ENCODE results near the gene GPR132. TPM values are rescaled to one million over a fixed set of nuclear protein-coding genes. Genes with fewer than 3 reads are reported as not detected.

Gene GPR132
- total and polyA plus RNA-seq, 2 donors (not counting 1 experiment from before 2014, with no cell fraction given), result 38.6 to 54.5 TPM

DNA sequence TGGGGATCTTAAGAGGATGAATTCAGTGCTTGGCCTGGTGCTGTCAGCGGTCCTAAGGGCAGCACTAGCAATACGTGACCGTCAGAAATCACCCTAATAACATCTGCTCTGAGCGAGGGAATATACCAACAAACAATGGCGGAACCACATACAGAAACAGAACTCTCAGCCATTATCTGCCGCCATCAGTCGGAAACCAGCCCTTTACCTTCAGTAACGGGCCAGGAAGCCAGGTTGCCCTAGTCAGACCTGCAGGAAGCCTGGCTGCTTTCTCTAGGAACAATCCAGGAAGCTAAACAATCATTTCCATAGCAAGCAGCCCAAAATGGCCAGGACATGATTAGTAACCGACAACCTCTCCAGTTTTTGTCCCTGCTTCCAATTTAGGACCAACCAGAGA lies 50.0 kb downstream of the GPR132 start:
- no peak overlapping the region for H3K9ac ChIP-seq (ENCODE audit: low read length)
- peak overlapping the region; percentile 22 for H3K4me2 ChIP-seq (replicated peaks; ENCODE audit: low read depth, low read length, poor library complexity, severe bottlenecking)
- ChIA-PET POLR2A (no interaction called here), CTCF (interaction anchor here (2.3 kb wide), 1 partner anchor 31 kb away, joined by 11 read pairs; no protein-coding TSS in a partner anchor)
- peaks cover 76% of the 10 kb centered on the region for H4K20me1 ChIP-seq (ENCODE audit: control insufficient read depth, insufficient read depth, low read length, poor library complexity, severe bottlenecking)
- DNase-seq, result no peak
- Mint-ChIP-seq H3K4me1 (peaks cover 64% of the 10 kb centered on the region), H3K4me3 (peak overlapping the region; percentile 1), H3K27me3 (no peaks in the 10 kb centered on the region), H3K27ac (peak overlapping the region; percentile 1), H3K9me3 (ENCODE audit: insufficient read depth) (no peaks in the 10 kb centered on the region)
- no peak for ATAC-seq (ENCODE audit: low read depth)
- H3K36me3 ChIP-seq (replicated peaks in 1 of 2; ENCODE audit: control extremely low read depth in 1 of 2, control insufficient read depth in 1 of 2, extremely low read depth in 1 of 2, insufficient read depth in 2 of 2, low read length in 1 of 2), result peaks cover 0 to 15% of the 10 kb centered on the region in 2 experiments
- H3K4me3 ChIP-seq (ENCODE audit: control extremely low read depth in 1 of 5, extremely low read depth in 1 of 5, insufficient read depth in 1 of 5, low read depth in 2 of 5, low read length in 4 of 5), result no peak overlapping the region
- intact Hi-C loops (cut with micrococcal nuclease), result no loop called here
- H3K79me2 ChIP-seq (ENCODE audit: control insufficient read depth, insufficient read depth, low read length), result peaks cover 95% of the 10 kb centered on the region
- no peaks in the 10 kb centered on the region for H3K27me3 ChIP-seq (replicated peaks in 1 of 4; ENCODE audit: control extremely low read depth in 1 of 4, control insufficient read depth in 3 of 4, insufficient read depth in 4 of 4, low read length in 3 of 4)
- H3K27ac ChIP-seq (ENCODE audit: low read length in 2 of 2), result peak overlapping the region in 1 of 2 donors; percentile 18
- no peak overlapping the region for H2AFZ ChIP-seq (ENCODE audit: insufficient read depth, low read depth, low read length, poor library complexity, severe bottlenecking)
- WGBS (ENCODE audit: insufficient coverage), result 49% methylated on average over 9 of the region's 9 CpGs
- TF ChIP-seq, protein P1, sequence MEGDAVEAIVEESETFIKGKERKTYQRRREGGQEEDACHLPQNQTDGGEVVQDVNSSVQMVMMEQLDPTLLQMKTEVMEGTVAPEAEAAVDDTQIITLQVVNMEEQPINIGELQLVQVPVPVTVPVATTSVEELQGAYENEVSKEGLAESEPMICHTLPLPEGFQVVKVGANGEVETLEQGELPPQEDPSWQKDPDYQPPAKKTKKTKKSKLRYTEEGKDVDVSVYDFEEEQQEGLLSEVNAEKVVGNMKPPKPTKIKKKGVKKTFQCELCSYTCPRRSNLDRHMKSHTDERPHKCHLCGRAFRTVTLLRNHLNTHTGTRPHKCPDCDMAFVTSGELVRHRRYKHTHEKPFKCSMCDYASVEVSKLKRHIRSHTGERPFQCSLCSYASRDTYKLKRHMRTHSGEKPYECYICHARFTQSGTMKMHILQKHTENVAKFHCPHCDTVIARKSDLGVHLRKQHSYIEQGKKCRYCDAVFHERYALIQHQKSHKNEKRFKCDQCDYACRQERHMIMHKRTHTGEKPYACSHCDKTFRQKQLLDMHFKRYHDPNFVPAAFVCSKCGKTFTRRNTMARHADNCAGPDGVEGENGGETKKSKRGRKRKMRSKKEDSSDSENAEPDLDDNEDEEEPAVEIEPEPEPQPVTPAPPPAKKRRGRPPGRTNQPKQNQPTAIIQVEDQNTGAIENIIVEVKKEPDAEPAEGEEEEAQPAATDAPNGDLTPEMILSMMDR (IDR thresholded peaks at IDR 0.05), result no peak
- TF ChIP-seq EZH2 (IDR thresholded peaks at IDR 0.05; ENCODE audit: borderline replicate concordance, insufficient read depth, low read depth, low read length, poor library complexity, severe bottlenecking), result no peak
- peaks cover 0 to 3% (median 0%) of the 10 kb centered on the region in 3 donors for H3K9me3 ChIP-seq (ENCODE audit: control extremely low read depth in 1 of 3, control insufficient read depth in 2 of 3, insufficient read depth in 1 of 3, low read length in 2 of 3)
- peaks cover 19 to 26% of the 10 kb centered on the region in 2 donors for H3K4me1 ChIP-seq (ENCODE audit: control insufficient read depth in 2 of 2, insufficient read depth in 2 of 2, low read length in 2 of 2)

DNA sequence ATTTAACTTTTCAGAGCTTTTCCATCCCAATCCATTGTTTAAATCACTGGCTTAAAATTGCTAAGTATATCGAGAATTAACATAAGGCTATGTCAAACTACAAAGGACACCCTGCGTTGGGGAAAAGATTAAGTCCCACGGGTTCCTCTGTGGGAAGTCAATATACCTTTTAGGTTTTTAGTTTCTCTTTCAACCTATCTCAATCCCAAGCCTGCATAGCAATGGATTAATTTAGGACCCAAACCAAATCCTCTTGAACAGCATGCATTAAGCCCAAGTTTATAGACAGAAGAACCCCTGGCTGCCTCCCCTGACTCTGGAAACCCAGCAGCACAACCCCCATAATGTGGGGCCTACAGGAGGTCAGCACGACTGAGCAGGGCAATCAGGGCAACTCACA lies 50.6 kb downstream of the GPR132 start:
- H3K36me3 ChIP-seq (replicated peaks in 1 of 2; ENCODE audit: control extremely low read depth in 1 of 2, control insufficient read depth in 1 of 2, extremely low read depth in 1 of 2, insufficient read depth in 2 of 2, low read length in 1 of 2), result peaks cover 0 to 15% of the 10 kb centered on the region in 2 experiments
- 78% methylated on average over 1 of the region's 4 CpGs for WGBS (ENCODE audit: insufficient coverage)
- no peak overlapping the region for H3K9ac ChIP-seq (ENCODE audit: low read length)
- no peak overlapping the region for H3K4me3 ChIP-seq (ENCODE audit: control extremely low read depth in 1 of 5, extremely low read depth in 1 of 5, insufficient read depth in 1 of 5, low read depth in 2 of 5, low read length in 4 of 5)
- POLR2A ChIA-PET, result no interaction called here
- no peak for TF ChIP-seq EZH2 (IDR thresholded peaks at IDR 0.05; ENCODE audit: borderline replicate concordance, insufficient read depth, low read depth, low read length, poor library complexity, severe bottlenecking)
- TF ChIP-seq, protein P1 (IDR thresholded peaks at IDR 0.05), result no peak
- H3K4me1 Mint-ChIP-seq, result peaks cover 58% of the 10 kb centered on the region
- H2AFZ ChIP-seq (ENCODE audit: insufficient read depth, low read depth, low read length, poor library complexity, severe bottlenecking), result no peak overlapping the region
- H3K27me3 ChIP-seq (replicated peaks in 1 of 4; ENCODE audit: control extremely low read depth in 1 of 4, control insufficient read depth in 3 of 4, insufficient read depth in 4 of 4, low read length in 3 of 4), result no peaks in the 10 kb centered on the region
- ATAC-seq (ENCODE audit: low read depth) (no peak), DNase-seq (no peak)
- peaks cover 89% of the 10 kb centered on the region for H3K79me2 ChIP-seq (ENCODE audit: control insufficient read depth, insufficient read depth, low read length)
- H3K4me2 ChIP-seq (replicated peaks; ENCODE audit: low read depth, low read length, poor library complexity, severe bottlenecking), result peak overlapping the region; percentile 22
- H3K27me3 Mint-ChIP-seq, result no peaks in the 10 kb centered on the region
- no peak overlapping the region for H3K4me3 Mint-ChIP-seq
- intact Hi-C loops (cut with micrococcal nuclease), result no loop called here
- peaks cover 0 to 3% (median 0%) of the 10 kb centered on the region in 3 donors for H3K9me3 ChIP-seq (ENCODE audit: control extremely low read depth in 1 of 3, control insufficient read depth in 2 of 3, insufficient read depth in 1 of 3, low read length in 2 of 3)
- H3K9me3 Mint-ChIP-seq (ENCODE audit: insufficient read depth), result no peaks in the 10 kb centered on the region
- CTCF ChIA-PET, result interaction anchor here (0.7 to 2.4 kb wide), 3 partner anchors 29 to 39 kb away, joined by 3 to 11 read pairs (median 8); no protein-coding TSS in a partner anchor
- H3K27ac ChIP-seq (ENCODE audit: low read length in 2 of 2), result peak overlapping the region in 1 of 2 donors; percentile 39
- peaks cover 70% of the 10 kb centered on the region for H4K20me1 ChIP-seq (ENCODE audit: control insufficient read depth, insufficient read depth, low read length, poor library complexity, severe bottlenecking)
- peaks cover 14 to 20% of the 10 kb centered on the region in 2 donors for H3K4me1 ChIP-seq (ENCODE audit: control insufficient read depth in 2 of 2, insufficient read depth in 2 of 2, low read length in 2 of 2)
- no peak overlapping the region for H3K27ac Mint-ChIP-seq
